Endothelial cell of umbilical vein (primary cell): ENCODE results near the gene ADCYAP1R1. TPM values are rescaled to one million over a fixed set of nuclear protein-coding genes. Genes with fewer than 3 reads are reported as not detected.

ENCODE experiments used
- BruUV-seq: library from RNA; stranded (reverse); fragments of 400-500 nt; replicated peaks from 2 replicates; lab custom pipeline; 2021; lab: Mats Ljungman, UMichigan
- CTCF ChIA-PET: fragments of 300-600, 350-600 bp; sonication (Branson Sonifier 250); formaldehyde crosslinking; loops from one replicate; lab custom pipeline; 2021; ENCODE audit warnings: antibody characterized with exemption, inconsistent platforms; lab: Charles Lee
- POLR2A ChIA-PET: fragments of 300-600, 350-600 bp; sonication (Branson Sonifier 250); formaldehyde crosslinking; loops from one replicate; lab custom pipeline; 2021; ENCODE audit warnings: antibody characterized with exemption, inconsistent platforms; lab: Charles Lee
- DNase-seq: peaks from one replicate; pipeline ENCODE4 v3.0.0-alpha.2; 2011; ENCODE audit warnings: low read depth, low spot score
- FAIRE-seq: peaks from 2 replicates; lab custom pipeline; 2011; peaks lifted over from hg19 to GRCh38; lab: Jason Lieb, UNC
- H2AFZ ChIP-seq: 2 replicates; pipeline ENCODE4 v1.6.0; 2012; ENCODE audit warnings: low read depth, low read length, control low read depth, inconsistent platforms
- H3K27ac ChIP-seq: 2 replicates; pipeline ENCODE4 v1.5.1; 2011; ENCODE audit warnings: low read depth, mild to moderate bottlenecking, control low read depth, low read length, moderate library complexity; ENCODE audit not compliant: insufficient read depth
- H3K27me3 ChIP-seq, 2 experiments: 2 replicates each; pipeline versions ENCODE4 v1.6.0 to v1.6.1; 2011; ENCODE audit warnings: low read length in 2 of 2, mixed read lengths in 1 of 2; ENCODE audit not compliant: control insufficient read depth in 2 of 2, insufficient read depth in 2 of 2
- H3K36me3 ChIP-seq, 2 experiments: 2 replicates in 1 of 2; 3 replicates in 1 of 2; pipeline ENCODE4 v1.5.1; 2011; ENCODE audit warnings: low read length in 2 of 2, mild to moderate bottlenecking in 1 of 2, moderate library complexity in 1 of 2; ENCODE audit not compliant: control insufficient read depth in 2 of 2, insufficient read depth in 2 of 2; ENCODE audit errors: extremely low read depth in 1 of 2
- H3K4me1 ChIP-seq: 3 replicates; pipeline ENCODE4 v1.5.1; 2011; ENCODE audit warnings: mild to moderate bottlenecking, low read length; ENCODE audit not compliant: control insufficient read depth, insufficient read depth; ENCODE audit errors: extremely low read depth
- H3K4me2 ChIP-seq: 2 replicates; pipeline ENCODE4 v1.6.1; 2011; ENCODE audit warnings: low read length, control low read depth, mixed read lengths; ENCODE audit not compliant: insufficient read depth
- H3K4me3 ChIP-seq, 3 experiments: fragments of 200-600 bp in 1 of 3; sonication (generic), shearing (Covaris generic) in 1 of 3; replicated peaks in 1 of 3; 2 replicates each; pipeline ENCODE4 v1.5.1; 2011 to 2016; ENCODE audit warnings: control low read depth in 3 of 3, low read length in 3 of 3, mild to moderate bottlenecking in 2 of 3, inconsistent platforms in 1 of 3, low read depth in 1 of 3, moderate library complexity in 1 of 3; ENCODE audit not compliant: insufficient read depth in 1 of 3
- H3K79me2 ChIP-seq: 2 replicates; pipeline ENCODE4 v1.6.0; 2012; ENCODE audit warnings: low read length, inconsistent platforms; ENCODE audit not compliant: control insufficient read depth, insufficient read depth
- H3K9ac ChIP-seq: replicated peaks from 2 replicates; pipeline ENCODE3; 2011; ENCODE audit warnings: low read length, control low read depth; ENCODE audit not compliant: insufficient read depth; ENCODE audit errors: extremely low read depth
- H3K9me1 ChIP-seq: replicated peaks from 3 replicates; pipeline ENCODE4 v1.6.0; 2011; ENCODE audit warnings: mild to moderate bottlenecking, low read length; ENCODE audit not compliant: control insufficient read depth, insufficient read depth; ENCODE audit errors: extremely low read depth
- H3K9me3 ChIP-seq: replicated peaks from 2 replicates; pipeline ENCODE4 v1.5.1; 2012; ENCODE audit warnings: low read length, inconsistent platforms; ENCODE audit not compliant: control insufficient read depth, insufficient read depth
- H4K20me1 ChIP-seq: replicated peaks from 2 replicates; pipeline ENCODE3; 2011; ENCODE audit warnings: mild to moderate bottlenecking, low read length; ENCODE audit not compliant: control insufficient read depth, insufficient read depth; ENCODE audit errors: extremely low read depth
- CTCF ChIP-seq, 2 donors: IDR thresholded peaks; 1 replicate in 1 of 2; 2 replicates in 1 of 2; pipeline ENCODE4 v1.5.1; 2011; ENCODE audit warnings: low read length in 2 of 2, mild to moderate bottlenecking in 2 of 2, moderate library complexity in 2 of 2, control low read depth in 1 of 2, inconsistent platforms in 1 of 2, low read depth in 1 of 2; ENCODE audit not compliant: insufficient read depth in 1 of 2; ENCODE audit errors: extremely low read depth in 1 of 2
- EZH2 ChIP-seq: IDR thresholded peaks from 2 replicates; pipeline ENCODE4 v1.6.1; 2012; ENCODE audit warnings: borderline replicate concordance, low read depth, mild to moderate bottlenecking, moderate library complexity, low read length, inconsistent platforms; ENCODE audit not compliant: severe bottlenecking
- FOS ChIP-seq: IDR thresholded peaks from 2 replicates; pipeline ENCODE4 v1.6.1; 2011; ENCODE audit warnings: mild to moderate bottlenecking, low read length, moderate library complexity, borderline replicate concordance; ENCODE audit not compliant: insufficient read depth
- GATA2 ChIP-seq: IDR thresholded peaks from 2 replicates; pipeline ENCODE4 v1.7.0; 2011; ENCODE audit warnings: low read depth, mild to moderate bottlenecking, moderate library complexity, mixed read lengths, low read length; ENCODE audit not compliant: insufficient read length, insufficient read depth
- JUN ChIP-seq: IDR thresholded peaks from 2 replicates; pipeline ENCODE4 v1.6.1; 2011; ENCODE audit warnings: borderline replicate concordance, low read depth; ENCODE audit not compliant: insufficient read length, insufficient read depth
- MAX ChIP-seq: IDR thresholded peaks from 2 replicates; pipeline ENCODE4 v1.6.1; 2011; ENCODE audit not compliant: insufficient read depth, insufficient read length
- MYC ChIP-seq: IDR thresholded peaks from one replicate; pipeline ENCODE4 v1.6.1; 2011; ENCODE audit warnings: mild to moderate bottlenecking, low read depth, low read length
- POLR2A ChIP-seq: IDR thresholded peaks from 2 replicates; pipeline ENCODE4 v1.6.1; 2012; ENCODE audit warnings: low read depth, mild to moderate bottlenecking, control low read depth, low read length
- POLR2AphosphoS5 ChIP-seq: IDR thresholded peaks from 2 replicates; pipeline ENCODE4 v1.6.1; 2012; ENCODE audit warnings: low read depth, mild to moderate bottlenecking, control low read depth, low read length, moderate library complexity; ENCODE audit not compliant: insufficient read depth
- dilution Hi-C: fragments of 300-500 bp; cut with MboI; formaldehyde crosslinking; loops from one replicate; pipeline ENCODE4 v1.15.0; 2019; ENCODE audit warnings: low sequenced_read_pairs; ENCODE audit not compliant: extremely low pct_ligation_motif_present
- intact Hi-C: fragments of 100-400 bp; cut with micrococcal nuclease; formaldehyde crosslinking; loops from one replicate; pipeline ENCODE4 v1.10.0; 2022
- polyA plus RNA-seq, 4 experiments: library from polyadenylated mRNA; depleted of rRNA in 3 of 4; stranded (reverse) in 3 of 4; unstranded in 1 of 4; fragments of >200 nt; gene quantifications; 2 replicates each; pipeline versions ENCODE4 v1.2.1 to v1.2.3, GENCODE V29; 2011 to 2012; ENCODE audit warnings: missing spikeins in 1 of 4
- total RNA-seq: library from RNA; stranded (reverse); gene quantifications from 2 replicates; pipeline ENCODE4 v1.2.3, GENCODE V29; 2021

Gene ADCYAP1R1
- total and polyA plus RNA-seq, 2 donors (not counting 3 experiments of a cell fraction or from before 2014, with no cell fraction given): 0.04 TPM; not detected in 1

GRCh38 chr7:31129067-31129466, 77.0 kb downstream of the ADCYAP1R1 start:
- Histone ChIP-seq H3K9ac (no peak overlapping the region), H3K4me1 (no peaks in the 10 kb centered on the region), H3K4me2 (no peak overlapping the region), H3K4me3 (no peak overlapping the region), H3K79me2 (no peaks in the 10 kb centered on the region), H3K36me3 (no peaks in the 10 kb centered on the region), H3K27ac (no peak overlapping the region), H4K20me1 (no peaks in the 10 kb centered on the region), H3K27me3 (no peaks in the 10 kb centered on the region), H2AFZ (no peak overlapping the region), H3K9me1 (no peaks in the 10 kb centered on the region), H3K9me3 (no peaks in the 10 kb centered on the region)
- DNase-seq (no peak), FAIRE-seq (no peak)
- ChIA-PET POLR2A (no interaction called here), CTCF (interaction anchor here (0.8 to 13.1 kb wide), 3 partner anchors 69 to 190 kb away, joined by 3 to 1079 read pairs (median 6); no protein-coding TSS in a partner anchor)
- intact Hi-C loops (no loop called here), dilution Hi-C loops (no loop called here)
- BruUV-seq: no TSS peak
- TF ChIP-seq FOS: no peak
- TF ChIP-seq POLR2AphosphoS5: no peak
- no peak for TF ChIP-seq JUN
- no peak for TF ChIP-seq POLR2A
- TF ChIP-seq MAX: no peak
- no peak for TF ChIP-seq GATA2
- TF ChIP-seq EZH2: no peak
- TF ChIP-seq CTCF (IDR thresholded peaks at IDR 0.05; ENCODE audit: extremely low read depth in 1 of 2, insufficient read depth in 1 of 2, low read depth in 1 of 2, low read length in 2 of 2): no peak
- no peak for TF ChIP-seq MYC
